GM18870 (cell line): ENCODE data around the gene BNIP3.
"Not testable (repeated sequence)": the region's sequence is repeated elsewhere in the genome, so short reads cannot be mapped to it uniquely, and the experiment has no call there.

Experiments
- ATAC-seq: cut with Tn5 transposase; IDR thresholded peaks from one replicate; pipeline ENCODE4 v1.9.1; 2021; ENCODE audit warnings: moderate library complexity; ENCODE audit not compliant: unreplicated experiment

Gene BNIP3

DNA sequence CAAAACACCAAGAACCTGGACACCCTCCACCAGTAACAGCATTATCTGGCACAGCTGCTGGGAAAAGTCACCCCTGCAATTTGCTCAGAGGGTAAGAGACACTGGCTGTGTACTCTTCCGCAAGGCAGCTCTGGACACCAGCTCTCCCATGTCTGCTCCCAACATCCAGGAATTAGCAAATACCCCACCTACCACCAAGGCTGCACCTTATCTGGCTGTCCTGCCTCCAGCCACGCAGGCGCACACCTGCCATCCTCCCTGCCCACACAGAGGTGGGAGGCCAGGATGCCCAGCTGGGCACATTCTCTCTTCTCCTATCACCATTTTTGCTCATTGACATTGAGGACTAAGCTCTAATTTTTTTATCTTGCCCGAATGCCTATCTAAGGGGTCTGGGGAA is 20.3 kb upstream of the BNIP3 start:
- no peak for ATAC-seq

DNA sequence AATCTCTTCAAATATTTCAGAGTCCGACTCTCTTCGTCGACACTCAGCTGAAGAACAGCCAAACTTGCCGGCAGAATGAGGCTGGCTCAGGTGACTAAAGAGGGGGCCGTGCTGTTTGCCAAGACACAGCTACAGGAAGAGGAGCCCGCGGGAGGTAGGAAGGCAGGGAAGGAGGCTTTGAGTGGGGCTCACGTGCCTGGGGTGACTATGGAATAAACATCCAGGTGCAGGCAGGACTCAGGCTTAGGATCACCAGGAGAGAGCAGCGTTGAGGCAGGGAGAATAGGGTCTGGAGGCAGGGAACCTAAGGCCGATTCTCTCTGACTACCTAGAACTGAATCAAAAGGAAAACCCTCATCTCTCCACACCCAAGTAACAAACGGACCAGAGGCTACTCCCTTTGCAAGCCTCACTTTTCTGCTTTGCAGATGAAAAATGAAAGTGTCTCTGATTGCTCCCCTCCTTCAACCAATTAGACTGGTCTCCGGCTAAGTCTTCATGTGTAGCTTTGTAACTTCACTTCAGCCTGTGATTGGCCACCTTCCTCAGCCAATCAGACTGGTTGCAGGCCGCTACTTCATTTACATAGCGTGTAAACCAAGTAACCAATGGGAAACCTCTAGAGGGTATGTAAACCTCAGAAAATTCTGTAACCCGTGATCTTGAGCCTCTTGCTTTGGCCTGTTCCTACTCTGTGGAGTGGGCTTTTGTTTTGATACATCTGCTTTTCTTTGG is 19.7 kb upstream of the BNIP3 start:
- ATAC-seq = no peak

DNA sequence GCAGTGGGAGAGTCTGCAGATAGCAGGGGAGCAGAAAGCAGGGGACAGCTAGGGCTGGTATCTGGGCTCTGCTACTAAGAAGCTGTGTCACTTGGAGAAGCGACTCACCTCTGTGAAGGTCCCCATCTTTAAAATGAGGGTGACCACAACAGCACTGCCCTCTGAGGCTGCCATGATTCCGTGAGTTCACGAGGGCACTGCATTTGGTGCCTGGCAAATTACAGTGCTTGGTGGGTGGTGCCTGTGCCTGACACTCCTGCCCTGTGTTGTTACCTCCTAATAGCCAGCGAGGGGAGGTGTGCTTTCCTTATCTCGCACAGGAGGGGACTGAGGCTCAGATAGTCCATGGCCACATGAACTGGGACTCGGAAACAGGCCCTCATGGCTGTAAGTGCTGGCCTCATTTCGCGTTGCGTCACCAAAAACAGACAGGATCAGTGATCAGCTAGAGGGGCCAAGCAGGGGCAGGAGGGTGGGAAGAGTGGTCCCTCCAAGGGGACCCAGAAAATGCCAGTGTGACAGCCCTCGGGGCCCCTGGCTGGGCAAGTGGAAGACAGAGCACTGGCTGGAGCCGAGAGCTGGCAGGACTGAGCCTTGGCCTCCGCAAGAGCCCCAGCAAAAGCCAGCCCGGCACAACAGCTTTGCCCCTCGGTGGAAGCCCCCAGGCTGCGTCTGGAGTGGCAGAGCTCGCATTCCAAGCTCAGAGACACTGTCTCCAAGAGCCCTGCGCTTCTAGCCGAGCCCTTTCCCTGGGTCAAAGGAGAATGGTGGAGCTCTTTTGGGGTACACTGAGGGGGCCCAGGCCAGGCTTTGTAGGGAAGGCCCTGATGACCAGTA is 17.3 kb upstream of the BNIP3 start:
- ATAC-seq = no peak

DNA sequence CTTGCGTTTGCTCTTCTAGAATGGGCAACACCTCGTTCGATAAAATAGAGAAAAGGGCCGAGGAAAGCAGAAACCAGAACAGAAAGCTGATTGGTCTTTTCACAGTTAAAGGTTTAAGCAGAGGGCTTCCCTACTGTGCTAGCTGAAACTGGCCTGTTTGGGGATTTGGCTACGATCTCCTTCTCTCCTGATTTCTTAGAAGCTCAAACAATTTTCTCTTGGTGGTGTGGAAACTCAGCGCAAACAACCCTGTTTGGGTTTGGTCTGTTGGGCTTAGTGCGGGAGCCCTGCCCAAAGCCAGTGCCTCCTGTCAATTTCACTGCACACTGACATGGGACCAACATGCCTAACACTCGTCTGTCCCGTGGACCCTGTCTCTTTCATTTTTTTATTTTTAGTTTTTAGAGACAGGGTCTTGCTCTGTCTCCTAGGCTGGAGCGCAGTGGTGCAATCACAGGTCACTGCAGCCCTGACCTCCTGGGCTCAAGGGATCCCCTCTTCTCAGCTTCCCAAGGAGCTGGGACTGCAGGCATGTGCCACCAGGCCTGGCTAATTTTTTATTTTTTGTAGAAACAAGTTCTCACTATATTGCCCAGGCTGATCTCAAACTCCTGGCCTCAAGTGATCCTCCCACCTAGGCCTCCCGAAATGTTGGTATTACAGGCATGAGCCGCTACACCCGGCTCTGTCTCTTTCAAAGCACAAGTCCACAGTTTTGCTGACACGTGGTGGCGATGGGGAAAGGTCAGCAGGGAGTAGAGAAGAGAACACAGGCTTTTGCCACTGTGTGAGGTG is 16.5 kb upstream of the BNIP3 start:
- ATAC-seq = no peak

DNA sequence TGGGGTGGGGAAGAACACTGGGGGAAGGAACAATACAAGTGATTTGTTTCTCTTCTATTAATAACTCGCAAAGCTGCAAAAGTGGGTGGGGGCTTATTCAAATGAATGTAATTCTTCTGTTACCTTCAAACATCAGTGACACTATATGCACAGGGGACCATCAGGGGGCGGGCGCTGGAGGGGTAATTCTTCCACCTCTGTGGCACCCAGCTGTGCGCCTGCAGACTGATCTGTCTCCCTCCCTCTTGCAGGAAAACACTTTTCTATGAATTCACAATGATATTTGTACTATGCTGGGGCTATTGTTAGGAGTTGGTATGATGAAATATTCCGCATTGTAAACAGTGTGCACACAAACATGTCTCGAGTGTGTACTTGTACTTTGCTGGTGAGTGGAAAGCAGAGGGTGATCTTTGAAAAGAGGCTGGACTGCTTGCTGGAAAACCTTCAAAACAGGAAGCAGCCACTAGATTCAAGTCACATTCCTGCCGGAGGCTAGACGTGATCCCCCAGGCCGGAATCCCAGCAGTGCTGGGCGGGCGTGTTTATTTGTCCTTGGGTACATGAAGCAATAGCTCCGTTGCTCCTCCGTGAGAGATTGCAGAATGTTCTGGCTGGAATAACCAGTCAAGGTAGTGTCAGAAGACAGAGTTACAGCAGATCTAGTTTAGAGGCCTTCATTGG is 15.8 kb upstream of the BNIP3 start:
- no peak for ATAC-seq

DNA sequence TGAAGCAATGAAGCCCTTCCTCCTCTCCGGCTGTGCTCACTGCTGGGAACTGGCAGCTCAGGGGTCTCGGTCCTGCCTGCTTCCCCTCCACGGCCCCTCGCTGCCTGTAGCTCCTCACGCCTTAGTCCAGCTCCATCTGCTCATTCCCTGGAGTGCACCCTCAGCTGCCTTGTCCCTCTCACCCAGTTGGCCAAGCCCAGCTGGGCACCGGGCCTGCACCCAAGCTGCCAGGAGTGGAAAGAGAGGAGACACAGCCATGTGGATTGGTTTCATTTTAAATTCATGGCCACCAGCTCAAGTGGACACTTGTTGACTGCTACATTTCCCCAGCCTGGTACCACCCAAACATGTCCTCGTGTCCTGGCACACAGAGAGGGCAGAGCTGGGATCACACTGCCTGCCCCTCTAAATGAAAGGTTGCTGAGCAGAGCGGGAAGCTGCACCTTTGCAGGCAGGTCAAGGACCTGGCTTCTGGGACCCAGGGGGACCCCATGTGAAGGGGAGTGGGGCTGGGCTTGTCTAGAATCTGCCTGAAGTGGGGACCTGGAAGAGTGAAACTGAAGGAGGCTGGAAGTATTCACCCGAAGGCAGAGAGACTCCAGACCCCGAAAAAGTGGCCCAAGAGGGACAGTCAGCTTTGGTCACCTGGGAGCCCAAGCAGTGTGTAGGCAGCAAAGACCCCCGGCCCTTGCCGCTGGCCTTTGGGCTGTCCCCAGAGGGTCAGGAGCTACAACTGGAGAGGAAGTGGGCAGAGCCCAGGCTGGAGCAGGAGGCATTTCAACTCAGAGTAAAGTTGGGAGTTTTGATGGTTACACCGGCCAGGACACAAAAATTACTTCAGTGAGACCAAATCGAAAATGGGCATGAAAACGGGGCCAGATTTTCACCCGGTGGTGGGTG is 15.0 kb upstream of the BNIP3 start:
- ATAC-seq = no peak

DNA sequence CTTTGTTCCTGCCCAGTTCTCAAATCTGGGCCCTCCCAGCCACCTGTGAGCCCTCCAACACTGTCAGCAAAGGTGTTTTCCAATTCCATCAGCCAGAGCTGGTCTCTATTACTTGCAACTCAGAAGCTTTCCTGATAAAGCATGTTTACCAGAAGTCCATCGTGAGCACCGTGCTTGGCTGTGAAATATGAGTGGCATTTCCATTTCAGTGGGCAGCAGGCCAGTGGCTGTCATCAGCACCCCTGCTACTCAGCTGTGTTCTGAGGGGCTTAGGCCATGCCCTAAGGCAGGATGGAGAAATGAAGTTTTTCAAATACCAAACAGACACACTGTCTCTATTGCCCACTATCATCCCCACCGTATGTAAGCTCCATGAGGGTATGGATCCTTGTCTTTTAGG is 12.7 kb upstream of the BNIP3 start:
- no peak for ATAC-seq

DNA sequence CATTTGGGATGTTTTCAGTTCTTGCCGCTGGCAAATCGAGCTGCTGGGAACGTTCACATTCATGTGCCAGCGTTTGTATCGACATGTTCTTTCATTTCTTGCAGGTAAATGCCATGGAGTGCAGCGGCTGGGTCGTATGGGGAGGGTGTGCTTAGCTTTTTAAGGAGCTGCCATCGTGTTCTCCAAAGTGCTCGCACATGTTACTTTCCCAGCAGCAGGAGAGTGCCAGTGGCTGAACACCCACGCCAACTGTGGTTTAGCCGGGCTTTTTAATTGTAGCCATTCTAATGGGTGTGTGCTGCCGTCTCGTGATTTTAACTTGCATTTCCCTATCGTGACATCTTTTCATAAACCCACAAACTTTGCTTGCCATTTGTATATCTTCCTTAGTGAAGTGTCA is 11.6 kb upstream of the BNIP3 start:
- no peak for ATAC-seq

DNA sequence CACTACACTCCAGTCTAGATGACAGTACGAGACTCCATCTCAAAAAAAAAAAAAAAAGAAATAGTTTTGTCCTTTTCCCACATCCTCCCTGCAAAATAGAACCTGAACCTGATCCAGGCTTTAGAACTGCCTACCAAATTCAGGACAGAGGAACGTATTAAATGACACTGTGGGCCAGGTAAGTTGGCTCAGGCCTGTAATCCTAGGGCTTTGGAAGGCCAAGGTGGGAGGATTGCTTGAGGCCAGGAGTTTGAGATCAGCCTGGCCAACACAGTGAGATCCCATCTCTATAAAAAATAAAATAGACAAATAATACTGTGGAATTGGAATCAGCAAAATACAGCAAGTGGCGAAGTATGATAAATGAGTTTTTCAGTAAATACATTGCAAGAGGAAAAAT is 10.0 kb upstream of the BNIP3 start:
- no peak for ATAC-seq

DNA sequence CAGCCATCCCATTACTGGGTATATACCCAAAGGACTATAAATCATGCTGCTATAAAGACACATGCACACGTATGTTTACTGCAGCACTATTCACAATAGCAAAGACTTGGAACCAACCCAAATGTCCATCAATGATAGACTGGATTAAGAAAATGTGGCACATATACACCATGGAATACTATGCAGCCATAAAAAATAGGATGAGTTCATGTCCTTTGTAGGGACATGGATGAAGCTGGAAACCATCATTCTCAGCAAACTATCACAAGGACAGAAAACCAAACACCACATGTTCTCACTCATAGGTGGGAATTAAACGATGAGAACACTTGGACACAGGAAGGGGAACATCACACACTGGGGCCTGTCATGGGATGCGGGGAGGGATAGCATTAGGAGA is 6.1 kb upstream of the BNIP3 start:
- not testable (repeated sequence) for ATAC-seq

DNA sequence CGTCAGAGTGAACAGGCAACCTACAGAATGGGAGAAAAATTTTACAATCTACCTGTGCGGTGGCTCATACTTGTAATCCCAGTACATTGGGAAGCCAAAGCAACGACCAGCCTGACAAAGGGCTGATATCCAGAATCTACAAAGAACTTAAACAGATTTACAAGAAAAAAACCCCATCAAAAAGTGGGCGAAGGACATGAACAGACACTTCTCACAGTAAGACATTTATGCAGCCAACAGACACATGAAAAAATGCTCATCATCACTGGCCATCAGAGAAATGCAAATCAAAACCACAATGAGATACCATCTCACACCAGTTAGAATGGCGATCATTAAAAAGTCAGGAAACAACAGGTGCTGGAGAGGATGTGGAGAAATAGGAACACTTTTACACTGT is 5.6 kb upstream of the BNIP3 start:
- ATAC-seq = not testable (repeated sequence)

DNA sequence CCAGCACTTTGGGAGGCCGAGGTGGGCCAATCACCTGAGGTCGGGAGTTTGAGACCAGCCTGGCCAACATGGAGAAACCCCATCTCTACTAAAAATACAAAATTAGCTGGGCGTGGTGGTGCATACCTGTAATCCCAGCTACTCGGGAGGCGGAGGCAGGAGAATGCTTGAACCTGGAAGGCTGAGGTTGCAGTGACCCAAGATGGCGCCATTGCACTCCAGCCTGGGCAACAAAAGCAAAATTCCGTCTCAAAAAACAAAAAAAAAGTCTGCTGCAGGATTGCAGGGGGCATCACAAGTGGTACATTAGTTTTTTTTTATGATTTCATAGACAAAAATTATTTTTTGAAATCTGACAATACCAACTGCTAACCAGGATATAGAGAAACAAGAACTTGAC is 5.1 kb upstream of the BNIP3 start:
- ATAC-seq = not testable (repeated sequence)

DNA sequence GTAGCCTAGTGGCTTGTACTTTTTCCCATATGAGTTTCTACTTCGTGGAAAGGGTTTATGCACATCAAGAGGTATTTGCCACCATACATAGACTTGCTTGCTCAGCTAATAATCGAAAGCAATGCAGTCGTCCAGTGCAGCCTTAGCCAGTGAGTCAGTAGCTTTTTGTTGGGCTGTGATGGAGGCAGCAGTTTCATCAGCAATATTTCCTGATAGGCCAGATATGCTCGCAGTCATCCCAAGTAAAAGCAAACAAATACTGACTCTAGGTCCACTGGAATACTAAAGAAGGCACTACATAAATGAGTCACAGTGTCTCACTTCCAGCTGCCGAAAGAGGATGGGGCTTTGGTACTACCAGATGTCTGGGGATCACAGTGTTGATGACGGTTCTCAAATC is 2.1 kb upstream of the BNIP3 start:
- ATAC-seq = no peak

DNA sequence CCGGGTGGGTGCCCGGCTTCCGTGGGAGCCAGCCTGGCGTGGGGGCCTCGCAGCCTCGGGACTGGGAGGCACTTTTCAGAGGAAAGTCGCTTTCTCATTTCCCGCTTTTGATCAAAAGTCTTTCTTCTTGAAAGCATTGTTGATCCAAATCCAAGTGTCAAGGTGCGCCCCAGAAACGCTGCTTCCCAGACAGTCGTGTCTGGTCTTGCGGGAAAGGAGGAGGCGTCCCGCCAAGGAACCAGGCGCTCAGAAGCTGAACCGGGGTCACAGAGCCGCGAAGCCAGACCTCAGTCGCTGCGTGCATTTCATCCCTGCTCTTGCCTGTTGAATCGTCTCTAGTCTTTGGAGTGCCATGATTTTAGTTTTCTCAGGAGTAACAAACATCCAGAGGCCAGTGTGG is 1.1 kb upstream of the BNIP3 start:
- no peak for ATAC-seq

DNA sequence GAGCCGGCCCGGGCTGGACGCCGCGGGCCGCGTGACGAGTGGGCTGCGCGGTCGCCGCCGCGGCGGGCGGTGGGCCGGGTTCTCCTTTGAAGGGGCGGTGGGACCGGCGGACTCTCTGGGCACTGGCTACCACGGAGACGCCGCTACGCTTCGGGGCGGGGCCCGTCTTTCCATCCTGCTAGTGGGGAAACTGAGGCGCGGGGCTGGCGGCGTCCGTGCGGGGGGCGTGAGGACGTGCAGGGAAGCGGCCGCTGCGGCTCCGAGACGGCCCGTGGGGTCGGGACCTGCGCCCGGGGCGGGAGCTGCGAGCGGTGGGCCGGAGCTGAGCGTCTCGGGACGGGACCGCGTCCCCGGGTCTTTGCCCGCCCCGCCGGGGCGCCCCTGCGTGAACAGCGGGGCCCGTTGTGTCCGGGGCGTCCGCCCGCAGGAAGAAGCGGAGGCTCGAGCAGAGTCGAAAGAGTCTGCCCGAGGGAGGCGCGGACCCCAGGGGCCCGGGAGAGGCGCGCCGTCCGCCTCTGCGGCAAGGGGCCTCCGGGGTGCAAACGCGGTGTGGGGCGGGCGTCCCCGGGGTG is 548 bp upstream of the BNIP3 start:
- no peak for ATAC-seq

DNA sequence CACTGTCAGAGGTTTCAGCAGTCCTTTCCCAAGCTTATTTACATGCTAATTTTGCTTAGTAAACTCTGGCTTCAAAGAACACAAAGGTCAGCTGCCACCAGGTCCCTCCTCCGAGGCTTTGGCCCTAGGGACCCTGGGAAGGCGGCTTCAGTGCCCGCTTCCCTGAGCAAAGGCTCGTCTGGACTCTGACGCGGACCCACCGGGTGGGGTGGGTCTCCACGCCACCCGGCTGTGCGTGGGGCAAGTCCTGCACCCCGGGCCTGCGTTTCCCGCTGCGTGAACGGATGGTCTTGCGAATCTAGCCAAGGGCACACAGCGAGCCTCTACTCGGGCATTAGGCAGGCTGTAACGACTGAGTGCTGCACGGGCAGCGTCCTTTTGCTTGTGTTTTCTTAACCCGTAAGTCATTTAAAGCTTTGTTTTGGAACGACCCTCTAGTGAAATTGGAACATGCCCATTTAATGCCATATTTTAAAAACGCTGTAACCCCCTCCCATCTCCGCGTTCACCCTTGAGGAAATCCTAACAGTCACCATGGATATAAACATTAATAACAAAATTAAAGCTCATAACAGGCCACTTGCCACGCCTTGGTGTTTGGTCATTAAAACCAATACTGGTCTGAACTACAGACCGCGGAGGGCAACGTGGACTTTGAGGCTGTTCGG is 828 bp downstream of the BNIP3 start:
- ATAC-seq = no peak

DNA sequence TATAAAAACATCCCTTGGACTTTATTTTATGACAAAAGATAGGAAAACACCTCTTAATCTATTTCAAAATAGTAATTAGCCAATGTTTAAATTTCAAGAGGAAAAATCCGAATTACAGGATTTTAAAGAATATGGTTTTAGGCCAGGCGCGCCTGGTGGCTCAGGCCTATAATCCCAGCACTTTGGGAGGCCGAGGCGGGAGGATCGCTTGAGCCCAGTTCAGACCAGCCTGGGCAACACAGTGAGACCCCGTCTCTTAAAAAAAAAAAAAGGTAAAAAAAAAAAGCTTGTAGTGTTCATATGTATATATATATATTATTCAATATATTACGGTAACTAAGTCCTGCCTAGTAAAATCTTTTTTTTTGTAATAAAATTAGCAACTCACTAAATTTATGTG is 1.4 kb downstream of the BNIP3 start:
- no peak for ATAC-seq

DNA sequence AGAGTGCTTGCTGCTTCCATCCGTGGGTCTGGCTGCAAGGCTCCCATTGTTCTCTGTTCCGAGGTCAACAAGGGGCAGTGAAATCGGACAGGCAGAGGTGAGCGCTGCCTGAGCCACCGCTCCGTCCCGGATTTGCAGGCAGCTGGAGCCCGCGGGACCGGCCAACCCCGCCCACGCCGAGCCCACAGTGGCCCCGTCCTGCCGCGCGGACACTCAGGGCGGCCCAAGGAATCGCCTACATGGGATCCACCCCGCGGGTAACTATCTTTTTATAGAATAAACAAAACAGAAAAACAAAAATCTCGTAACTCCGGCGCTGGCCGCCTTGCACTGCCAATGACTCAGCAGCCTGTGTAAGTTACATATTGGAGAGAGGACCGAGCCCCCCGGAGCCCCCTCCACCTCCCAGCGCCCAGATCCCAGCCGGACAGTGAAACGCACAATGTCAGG is 1.9 kb downstream of the BNIP3 start:
- no peak for ATAC-seq

DNA sequence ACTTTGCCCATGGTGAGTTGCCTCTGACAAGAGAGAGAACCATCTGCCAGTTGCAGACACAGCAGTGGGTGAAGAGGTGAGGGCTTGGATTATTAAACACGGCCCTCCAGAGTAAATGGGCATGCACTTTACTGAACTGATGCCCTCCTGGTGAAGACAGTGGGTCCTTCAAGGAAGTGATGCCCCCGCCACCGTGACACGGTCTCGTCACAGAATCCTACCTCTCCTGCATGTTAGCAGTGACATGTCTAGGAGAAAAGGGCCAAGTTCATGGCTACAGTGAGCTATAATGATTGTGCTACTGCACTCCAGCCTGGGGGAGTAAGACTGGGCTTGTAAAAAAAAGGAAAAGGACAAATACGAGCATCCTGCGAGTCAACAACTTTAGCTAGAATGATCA is 2.4 kb downstream of the BNIP3 start:
- no peak for ATAC-seq
